ENCODE data around the gene PPP2R5D. TPM values are rescaled to one million over a fixed set of nuclear protein-coding genes. Genes with fewer than 3 reads are reported as not detected.

The PPP2R5D gene
- total and polyA plus RNA-seq, 2 of the 8 experiments (the other 6 are each of a cell fraction or from before 2014, with no cell fraction given) = 52.1 to 55.7 TPM

- TF ChIP-seq RXRA (IDR thresholded peaks at IDR 0.05; ENCODE audit: insufficient read depth, low read depth, low read length) = no peak
These were observed 26.2 kb upstream of the PPP2R5D start (continued) for GRCh38 chr6:42958125-42958524.

Data from H1 (cell line).